A673 (cell line): ENCODE data around the gene ARMC6.

Experiments
- CTCF ChIP-seq: fragments of 300-800, 200-600 bp; sonication (generic); conservative IDR thresholded peaks from 2 replicates; pipeline ENCODE4 v1.5.1; 2017; ENCODE audit warnings: low read depth, mild to moderate bottlenecking, antibody characterized with exemption, low read length, moderate library complexity, mixed read lengths
- EZH2 ChIP-seq: fragments of 200-600 bp; sonication (generic); IDR thresholded peaks from 2 replicates; pipeline ENCODE4 v1.6.1; 2017; ENCODE audit warnings: borderline replicate concordance, low read depth, mild to moderate bottlenecking, mixed read lengths, antibody characterized with exemption, low read length; ENCODE audit not compliant: poor library complexity, severe bottlenecking

- TF ChIP-seq EZH2 (no peak), CTCF (no peak)
These were observed 43.7 kb downstream of the ARMC6 start for GRCh38 chr19:19077103-19077502.
